ENCODE data around the gene CFAP73.

DNA sequence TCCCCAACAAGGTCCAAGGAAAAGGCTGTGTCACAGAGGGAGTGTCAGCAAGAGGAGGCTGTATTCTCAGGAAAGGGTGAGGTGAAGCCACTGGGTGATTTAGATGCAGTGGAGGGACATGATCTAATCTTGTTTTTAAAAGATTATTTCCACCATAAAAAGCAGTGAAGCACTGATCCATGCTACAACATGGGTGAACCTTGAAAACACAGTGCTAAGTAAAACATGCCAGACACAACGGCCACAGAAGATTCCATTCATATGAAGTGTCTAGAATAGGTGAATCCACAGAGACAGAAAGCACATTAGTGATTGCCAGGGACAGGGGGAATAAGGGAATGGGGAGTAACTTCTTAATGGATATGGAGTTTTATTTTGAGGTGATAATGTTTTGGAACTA lies 48.8 kb downstream of the CFAP73 start:
- TF ChIP-seq, protein P1, sequence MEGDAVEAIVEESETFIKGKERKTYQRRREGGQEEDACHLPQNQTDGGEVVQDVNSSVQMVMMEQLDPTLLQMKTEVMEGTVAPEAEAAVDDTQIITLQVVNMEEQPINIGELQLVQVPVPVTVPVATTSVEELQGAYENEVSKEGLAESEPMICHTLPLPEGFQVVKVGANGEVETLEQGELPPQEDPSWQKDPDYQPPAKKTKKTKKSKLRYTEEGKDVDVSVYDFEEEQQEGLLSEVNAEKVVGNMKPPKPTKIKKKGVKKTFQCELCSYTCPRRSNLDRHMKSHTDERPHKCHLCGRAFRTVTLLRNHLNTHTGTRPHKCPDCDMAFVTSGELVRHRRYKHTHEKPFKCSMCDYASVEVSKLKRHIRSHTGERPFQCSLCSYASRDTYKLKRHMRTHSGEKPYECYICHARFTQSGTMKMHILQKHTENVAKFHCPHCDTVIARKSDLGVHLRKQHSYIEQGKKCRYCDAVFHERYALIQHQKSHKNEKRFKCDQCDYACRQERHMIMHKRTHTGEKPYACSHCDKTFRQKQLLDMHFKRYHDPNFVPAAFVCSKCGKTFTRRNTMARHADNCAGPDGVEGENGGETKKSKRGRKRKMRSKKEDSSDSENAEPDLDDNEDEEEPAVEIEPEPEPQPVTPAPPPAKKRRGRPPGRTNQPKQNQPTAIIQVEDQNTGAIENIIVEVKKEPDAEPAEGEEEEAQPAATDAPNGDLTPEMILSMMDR (IDR thresholded peaks at IDR 0.05): no peak
- TF ChIP-seq POLR2A (IDR thresholded peaks at IDR 0.05): no peak
